ENCODE measurements around the gene CRB1. TPM values are rescaled to one million over a fixed set of nuclear protein-coding genes. Genes with fewer than 3 reads are reported as not detected.

The CRB1 gene
- total RNA-seq, 1 experiment from 2014 or later: not detected

DNA sequence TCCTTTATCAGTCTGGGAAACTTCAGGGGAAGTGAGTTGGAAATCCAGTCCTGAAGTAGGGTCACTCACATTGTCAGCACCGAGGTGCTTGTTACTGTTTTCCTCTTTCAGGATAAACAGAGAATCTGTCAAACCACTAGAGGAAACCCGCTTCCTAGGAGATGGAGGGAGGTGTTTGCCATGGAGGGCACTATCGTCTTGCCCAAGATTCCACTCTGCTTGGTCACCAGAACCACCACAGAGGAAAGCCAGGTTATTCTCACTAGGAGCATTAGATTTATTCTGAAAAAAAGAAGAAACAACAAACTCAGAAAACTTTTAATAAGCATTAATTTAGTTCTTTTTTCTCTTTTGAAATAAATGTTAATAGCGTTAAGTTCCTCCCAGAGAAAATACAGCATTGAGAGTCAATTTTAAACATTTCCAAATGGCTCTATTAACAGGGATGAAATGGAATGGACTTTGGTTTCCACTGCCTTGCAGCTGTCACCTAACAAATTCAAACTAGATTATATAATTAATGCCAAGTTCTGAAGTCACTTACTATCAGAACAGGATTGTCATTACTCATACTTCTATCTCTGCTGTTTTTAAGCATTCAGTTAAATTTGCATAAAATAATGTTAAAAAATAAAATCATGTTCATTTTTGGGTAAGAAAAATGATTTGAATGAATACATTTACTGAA is 242.8 kb downstream of the CRB1 start:
- Histone ChIP-seq H3K4me3 (ENCODE audit: insufficient read depth, low read depth, low read length) (no peak overlapping the region), H3K27me3 (ENCODE audit: control insufficient read depth, insufficient read depth, low read length) (no peaks in the 10 kb centered on the region)
- no peak for DNase-seq

DNA sequence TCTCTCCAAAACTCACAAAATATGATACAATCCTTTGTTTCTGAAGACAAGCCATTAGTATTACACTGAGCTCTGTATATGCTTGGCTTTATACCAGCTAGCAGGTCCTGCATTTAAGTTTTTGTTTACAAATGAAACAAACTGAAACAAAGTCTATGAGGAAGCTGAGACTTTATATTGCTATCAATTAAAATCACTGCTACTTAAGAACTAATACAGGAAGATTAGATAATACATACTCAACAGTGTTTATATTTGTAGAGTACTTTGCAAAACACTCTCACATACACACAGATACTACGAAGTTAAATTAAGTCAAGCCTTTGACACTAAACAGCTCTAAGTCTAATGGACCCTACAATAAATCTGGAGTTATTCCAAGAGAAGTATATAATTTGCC is 247.4 kb downstream of the CRB1 start:
- no peaks in the 10 kb centered on the region for H3K36me3 ChIP-seq (replicated peaks; ENCODE audit: control insufficient read depth, insufficient read depth, low read length)
- no peak for DNase-seq
- no peak overlapping the region for H3K4me3 ChIP-seq (ENCODE audit: insufficient read depth, low read depth, low read length)
- no peaks in the 10 kb centered on the region for H3K27me3 ChIP-seq (ENCODE audit: control insufficient read depth, insufficient read depth, low read length)

More for the DNA sequence above, 242.8 kb downstream of the CRB1 start:
- no peaks in the 10 kb centered on the region for H3K36me3 ChIP-seq (replicated peaks; ENCODE audit: control insufficient read depth, insufficient read depth, low read length)

DNA sequence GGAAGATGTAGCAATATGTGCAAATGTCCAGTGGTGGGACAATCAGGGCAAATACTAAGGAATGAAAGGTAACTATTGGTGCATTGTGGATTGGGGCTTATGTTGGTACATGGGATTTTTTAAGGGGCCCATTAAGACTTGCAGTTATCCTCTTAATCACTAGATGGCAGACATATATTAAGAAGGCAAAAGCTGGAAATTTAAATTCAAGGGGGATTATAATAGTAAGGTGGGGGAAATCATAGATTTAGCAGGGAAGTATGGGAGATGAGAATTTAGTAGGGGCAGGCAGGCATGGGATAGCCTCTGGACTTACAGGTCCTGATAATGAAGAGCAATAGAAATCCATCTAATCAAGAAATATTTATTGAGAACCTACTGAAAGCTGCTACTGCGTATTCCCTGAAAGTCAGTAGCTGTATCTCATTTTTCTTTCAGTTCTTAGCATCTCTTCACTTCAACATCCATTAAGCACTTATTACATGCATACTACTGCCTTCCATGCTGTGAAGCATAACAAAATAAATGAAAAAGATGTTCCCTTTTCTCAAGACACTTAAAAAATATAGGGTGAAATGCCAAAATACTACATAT is 251.8 kb downstream of the CRB1 start:
- H3K4me3 ChIP-seq (ENCODE audit: insufficient read depth, low read depth, low read length): no peak overlapping the region

DNA sequence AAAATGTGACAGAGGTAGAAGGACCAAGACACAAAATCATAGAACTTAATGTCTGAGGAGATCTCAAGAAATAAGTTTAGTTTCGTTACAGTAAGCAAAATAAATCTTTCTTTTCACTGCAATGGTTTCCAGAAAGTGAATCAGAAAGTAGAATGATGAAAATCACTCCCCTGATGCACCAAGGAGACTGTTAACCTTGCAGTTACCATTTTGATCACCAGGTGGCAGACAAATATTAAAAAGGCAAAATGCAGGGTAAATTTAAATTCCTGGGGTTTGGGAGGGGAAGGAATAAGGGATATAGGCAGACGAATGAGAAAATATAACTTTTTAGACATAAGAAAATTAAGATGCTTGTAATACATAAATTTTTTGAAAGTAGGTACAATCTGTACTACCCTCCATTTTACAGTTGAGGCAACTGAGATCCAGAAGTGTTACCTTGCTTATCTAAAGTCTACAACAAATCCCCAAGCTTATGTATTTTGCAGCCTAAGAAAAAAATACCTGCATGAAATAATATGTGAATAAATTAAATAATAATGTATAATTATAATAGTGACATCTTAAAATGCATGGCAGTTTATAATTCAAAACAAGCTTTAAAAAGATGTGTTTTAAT is 253.2 kb downstream of the CRB1 start:
- H3K27me3 ChIP-seq (ENCODE audit: control insufficient read depth, insufficient read depth, low read length): no peaks in the 10 kb centered on the region
- no peak overlapping the region for H3K4me3 ChIP-seq (ENCODE audit: insufficient read depth, low read depth, low read length)
- H3K36me3 ChIP-seq (replicated peaks; ENCODE audit: control insufficient read depth, insufficient read depth, low read length): no peaks in the 10 kb centered on the region
- DNase-seq: peak; percentile 21

More for the DNA sequence above, 251.8 kb downstream of the CRB1 start:
- no peaks in the 10 kb centered on the region for H3K27me3 ChIP-seq (ENCODE audit: control insufficient read depth, insufficient read depth, low read length)
- no peak for DNase-seq
- no peaks in the 10 kb centered on the region for H3K36me3 ChIP-seq (replicated peaks; ENCODE audit: control insufficient read depth, insufficient read depth, low read length)

GRCh38 chr1:197526736-197527371 is 258.8 kb downstream of the CRB1 start:
- H3K36me3 ChIP-seq (replicated peaks; ENCODE audit: control insufficient read depth, insufficient read depth, low read length): no peaks in the 10 kb centered on the region
- no peak for DNase-seq
- H3K4me3 ChIP-seq (ENCODE audit: insufficient read depth, low read depth, low read length): no peak overlapping the region
- H3K27me3 ChIP-seq (ENCODE audit: control insufficient read depth, insufficient read depth, low read length): no peaks in the 10 kb centered on the region

Other genes starting within 250 kb of the CRB1 start
- gene F13B, start 201.0 kb upstream of the CRB1 start, total RNA-seq (2014; rRNA removed; shearing (Covaris generic)): not detected in 2 replicates
- gene ASPM, start 121.6 kb upstream of the CRB1 start, total RNA-seq (2014; rRNA removed; shearing (Covaris generic)): 48.3 and 65.0 TPM in 2 replicates
- 7.3 and 10.8 TPM in 2 replicates for gene ZBTB41, start 67.0 kb upstream of the CRB1 start, total RNA-seq (2014; rRNA removed; shearing (Covaris generic))